NT2/D1 (cell line): ENCODE results near the gene FGFBP2.

ENCODE experiments used
- SUZ12 ChIP-seq: IDR thresholded peaks from 2 replicates; pipeline ENCODE4 v1.6.1; 2011; ENCODE audit not compliant: insufficient read length, insufficient read depth; ENCODE audit errors: extremely low read depth
- YY1 ChIP-seq: IDR thresholded peaks from 2 replicates; pipeline ENCODE4 v1.6.1; 2011; ENCODE audit not compliant: insufficient read length, insufficient read depth
- ZNF274 ChIP-seq: IDR thresholded peaks from 2 replicates; pipeline ENCODE4 v1.6.1; 2011; ENCODE audit warnings: mild to moderate bottlenecking, low read depth, low read length

GRCh38 chr4:16001484-16001858, 38.5 kb upstream of the FGFBP2 start:
- no peak for TF ChIP-seq ZNF274
- TF ChIP-seq SUZ12: no peak
- TF ChIP-seq YY1: no peak
